DND-41 (cell line): Measurements from ENCODE around the gene ANAPC4.

Experiments
- ATAC-seq: fragments of 200-7000 bp; cut with Tn5 transposase; 3 replicates; pipeline ENCODE4 v1.9.1; 2021; ENCODE audit warnings: low read depth; ENCODE audit not compliant: insufficient read depth
- DNase-seq: peaks from one replicate; pipeline ENCODE4 v3.0.0-alpha.2; 2020
- H2AFZ ChIP-seq: 2 replicates; pipeline ENCODE4 v1.6.0; 2012; ENCODE audit warnings: low read depth, low read length
- H3K27ac ChIP-seq: 2 replicates; pipeline ENCODE4 v1.5.1; 2012; ENCODE audit warnings: low read length, inconsistent platforms
- H3K27me3 ChIP-seq: fragments of 200-600 bp; sonication (generic); 2 replicates; pipeline ENCODE4 v1.6.0; 2012; ENCODE audit warnings: low read length, mild to moderate bottlenecking, inconsistent platforms; ENCODE audit not compliant: insufficient read depth, poor library complexity
- H3K36me3 ChIP-seq: 2 replicates; pipeline ENCODE4 v1.5.1; 2012; ENCODE audit warnings: low read length, inconsistent platforms; ENCODE audit not compliant: insufficient read depth
- H3K4me1 ChIP-seq: 2 replicates; pipeline ENCODE4 v1.5.1; 2012; ENCODE audit warnings: mild to moderate bottlenecking, low read length; ENCODE audit not compliant: insufficient read depth
- H3K4me2 ChIP-seq: 2 replicates; pipeline ENCODE4 v1.6.0; 2012; ENCODE audit warnings: mild to moderate bottlenecking, moderate library complexity, low read length, inconsistent platforms; ENCODE audit not compliant: insufficient read depth
- H3K4me3 ChIP-seq, 2 experiments: fragments of 200-600 bp in 1 of 2; shearing (Covaris generic) in 1 of 2; 2 replicates each; pipeline ENCODE4 v1.5.1; 2012 to 2016; ENCODE audit warnings: inconsistent platforms in 2 of 2, low read length in 2 of 2, mild to moderate bottlenecking in 2 of 2, low read depth in 1 of 2, moderate library complexity in 1 of 2
- H3K79me2 ChIP-seq: 2 replicates; pipeline ENCODE4 v1.6.0; 2012; ENCODE audit warnings: low read length, inconsistent platforms; ENCODE audit not compliant: insufficient read depth
- H3K9ac ChIP-seq: 2 replicates; pipeline ENCODE4 v1.6.0; 2012; ENCODE audit warnings: low read depth, mild to moderate bottlenecking, inconsistent platforms, low read length, moderate library complexity
- H3K9me3 ChIP-seq: 2 replicates; pipeline ENCODE4 v1.5.1; 2012; ENCODE audit warnings: low read length, moderate library complexity, mild to moderate bottlenecking, inconsistent platforms; ENCODE audit not compliant: insufficient read depth, severe bottlenecking
- H4K20me1 ChIP-seq: 2 replicates; pipeline ENCODE4 v1.6.0; 2012; ENCODE audit warnings: low read length; ENCODE audit not compliant: insufficient read depth
- CTCF ChIP-seq: IDR thresholded peaks from 2 replicates; pipeline ENCODE4 v1.5.1; 2012; ENCODE audit warnings: borderline replicate concordance, low read length, moderate library complexity, mild to moderate bottlenecking; ENCODE audit not compliant: poor library complexity, severe bottlenecking; ENCODE audit errors: extremely low read depth
- EZH2 ChIP-seq: IDR thresholded peaks from 3 replicates; pipeline ENCODE4 v1.6.1; 2012; ENCODE audit warnings: borderline replicate concordance, low read depth, mild to moderate bottlenecking, moderate library complexity, low read length, inconsistent platforms; ENCODE audit not compliant: severe bottlenecking

ANAPC4 gene

GRCh38 chr4:25451676-25452075, 74.6 kb downstream of the ANAPC4 start:
- no peak overlapping the region for H3K27ac ChIP-seq
- H3K4me2 ChIP-seq, result no peak overlapping the region
- no peaks in the 10 kb centered on the region for H4K20me1 ChIP-seq
- peaks cover 4% of the 10 kb centered on the region for H3K27me3 ChIP-seq
- H3K4me1 ChIP-seq, result no peaks in the 10 kb centered on the region
- TF ChIP-seq EZH2, result no peak
- no peak for TF ChIP-seq CTCF
- no peak overlapping the region for H3K9ac ChIP-seq
- DNase-seq (no peak), ATAC-seq (no peak)
- no peak overlapping the region for H3K4me3 ChIP-seq
- H3K79me2 ChIP-seq, result no peaks in the 10 kb centered on the region
- no peaks in the 10 kb centered on the region for H3K36me3 ChIP-seq
- no peaks in the 10 kb centered on the region for H3K9me3 ChIP-seq
- H2AFZ ChIP-seq, result no peak overlapping the region

DNA sequence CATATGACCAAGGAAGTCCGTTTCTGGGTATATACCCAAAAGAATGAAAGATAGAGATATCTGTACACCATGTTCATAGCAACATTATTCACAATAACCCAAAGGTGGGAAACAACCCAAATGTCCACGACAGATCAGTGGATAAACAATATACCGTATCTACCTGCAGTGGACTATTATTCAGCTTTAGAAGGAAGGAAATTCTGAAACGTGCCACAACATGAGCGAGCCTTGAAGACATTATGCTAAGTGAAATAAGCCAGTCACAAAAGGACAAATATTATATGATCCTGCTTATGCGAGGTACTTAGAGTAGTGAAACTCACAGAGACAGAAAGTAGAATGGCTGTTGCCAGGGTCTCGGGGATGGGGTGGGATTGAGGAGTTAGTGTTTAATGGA, 75.0 kb downstream of the ANAPC4 start:
- no peaks in the 10 kb centered on the region for H4K20me1 ChIP-seq

DNA sequence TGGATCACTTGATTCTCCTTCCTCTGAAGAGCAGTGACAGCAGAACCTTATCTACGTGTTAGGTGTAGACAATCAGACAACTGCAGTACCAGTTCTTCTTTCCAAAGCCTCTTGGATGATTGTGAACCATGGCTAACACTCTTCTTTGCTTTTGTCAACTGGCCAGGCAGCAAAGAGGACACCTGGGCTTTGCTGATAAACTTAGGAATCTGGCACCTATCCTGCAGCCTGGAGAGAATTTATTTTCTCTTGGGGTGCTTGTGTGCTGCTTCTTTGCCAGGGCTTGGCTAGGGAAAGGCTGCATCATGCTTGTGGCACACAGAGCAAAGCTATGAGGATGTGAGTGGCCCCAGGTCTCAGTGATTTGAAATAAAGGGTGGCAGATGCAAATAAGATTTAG, 77.4 kb downstream of the ANAPC4 start:
- no peak overlapping the region for H3K4me2 ChIP-seq
- no peaks in the 10 kb centered on the region for H4K20me1 ChIP-seq
- H2AFZ ChIP-seq, result no peak overlapping the region
- H3K9ac ChIP-seq, result no peak overlapping the region
- DNase-seq, result no peak
- no peaks in the 10 kb centered on the region for H3K79me2 ChIP-seq
- no peaks in the 10 kb centered on the region for H3K4me1 ChIP-seq
- H3K4me3 ChIP-seq, result no peak overlapping the region
- no peaks in the 10 kb centered on the region for H3K9me3 ChIP-seq
- no peaks in the 10 kb centered on the region for H3K36me3 ChIP-seq
- ATAC-seq, result no peak
- no peak overlapping the region for H3K27ac ChIP-seq
- TF ChIP-seq EZH2 (no peak), CTCF (no peak)
- peaks cover 4% of the 10 kb centered on the region for H3K27me3 ChIP-seq

More for the DNA sequence above, 75.0 kb downstream of the ANAPC4 start:
- no peak for ATAC-seq
- Histone ChIP-seq H3K4me3 (no peak overlapping the region), H3K9me3 (no peaks in the 10 kb centered on the region), H3K27me3 (peaks cover 4% of the 10 kb centered on the region), H3K27ac (no peak overlapping the region), H3K4me2 (no peak overlapping the region), H3K9ac (no peak overlapping the region), H3K36me3 (no peaks in the 10 kb centered on the region), H3K4me1 (no peaks in the 10 kb centered on the region), H3K79me2 (no peaks in the 10 kb centered on the region), H2AFZ (no peak overlapping the region)
- DNase-seq, result no peak
- TF ChIP-seq EZH2, result no peak
- TF ChIP-seq CTCF, result no peak

DNA sequence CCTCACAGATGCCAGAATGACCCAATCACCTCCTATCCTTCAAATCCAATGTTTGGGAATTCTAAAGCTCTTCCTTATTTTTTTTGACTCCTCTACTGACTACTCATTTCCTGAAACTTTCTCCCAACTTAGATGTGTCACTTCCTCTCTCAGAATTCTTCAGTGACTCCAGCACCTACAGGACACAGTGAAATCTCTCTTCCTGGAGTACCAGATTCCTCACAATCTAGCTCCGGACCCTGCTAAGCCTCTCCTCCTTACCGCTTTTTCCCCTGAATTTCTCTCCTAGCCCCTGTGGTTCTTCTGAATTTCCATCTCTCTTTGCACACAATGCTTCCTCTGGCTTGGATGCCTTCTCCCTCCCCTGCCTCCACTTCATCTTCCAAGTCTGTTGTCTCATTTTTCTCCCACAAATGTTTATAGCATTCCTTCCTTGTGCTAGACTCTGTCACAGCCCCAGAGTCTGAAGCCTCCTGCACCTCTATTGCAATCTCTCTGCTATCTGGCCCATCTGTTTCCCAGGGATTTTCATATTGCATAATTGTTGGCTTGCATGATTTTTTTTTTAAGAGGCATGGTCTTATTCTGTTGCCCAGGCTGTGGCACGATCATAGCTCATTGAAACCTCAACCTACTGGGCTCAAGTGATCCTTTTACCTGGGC, 80.1 kb downstream of the ANAPC4 start:
- H3K4me2 ChIP-seq, result no peak overlapping the region
- no peak overlapping the region for H3K9ac ChIP-seq
- DNase-seq (no peak), ATAC-seq (no peak)
- H3K79me2 ChIP-seq, result no peaks in the 10 kb centered on the region
- H3K36me3 ChIP-seq, result no peaks in the 10 kb centered on the region
- H3K27me3 ChIP-seq, result peaks cover 4% of the 10 kb centered on the region
- H2AFZ ChIP-seq, result no peak overlapping the region
- H3K9me3 ChIP-seq, result no peaks in the 10 kb centered on the region
- TF ChIP-seq EZH2, result no peak
- no peak for TF ChIP-seq CTCF
- H4K20me1 ChIP-seq, result no peaks in the 10 kb centered on the region
- H3K4me3 ChIP-seq, result no peak overlapping the region
- H3K27ac ChIP-seq, result no peak overlapping the region
- no peaks in the 10 kb centered on the region for H3K4me1 ChIP-seq
